GM23338 (cell line): ENCODE results near the gene PALLD. TPM values are rescaled to one million over a fixed set of nuclear protein-coding genes. Genes with fewer than 3 reads are reported as not detected.

ENCODE experiments used
- ATAC-seq: fragments of 200-7000 bp; cut with Tn5 transposase; 3 replicates; pipeline ENCODE4 v1.9.1; 2020
- DNase-seq: peaks from one replicate; pipeline ENCODE4 v3.0.0-alpha.2; 2015; ENCODE audit warnings: low spot score
- H2AFZ ChIP-seq: fragments of 200-600 bp; sonication (generic); 2 replicates; pipeline ENCODE4 v1.8.0; 2016; ENCODE audit warnings: antibody characterized with exemption, mild to moderate bottlenecking, moderate library complexity
- H3F3A ChIP-seq: fragments of 200-600 bp; sonication (generic); replicated peaks from 2 replicates; pipeline ENCODE4 v1.8.0; 2017; ENCODE audit warnings: antibody characterized with exemption, mixed run types, low read depth
- H3K27ac ChIP-seq: fragments of 200-600 bp; sonication (generic); 2 replicates; pipeline ENCODE4 v1.6.1; 2016; ENCODE audit warnings: low read depth
- H3K27me3 ChIP-seq: fragments of 200-600 bp; sonication (generic); 2 replicates; pipeline ENCODE4 v1.8.0; 2016; ENCODE audit warnings: mild to moderate bottlenecking, mixed run types, moderate library complexity; ENCODE audit not compliant: insufficient read depth
- H3K36me3 ChIP-seq: fragments of 200-600 bp; sonication (generic); 2 replicates; pipeline ENCODE4 v1.8.0; 2016; ENCODE audit warnings: mild to moderate bottlenecking; ENCODE audit not compliant: insufficient read depth
- H3K4me1 ChIP-seq: fragments of 200-600 bp; sonication (generic); 2 replicates; pipeline ENCODE4 v1.8.0; 2016; ENCODE audit warnings: mild to moderate bottlenecking, moderate library complexity; ENCODE audit not compliant: insufficient read depth
- H3K4me2 ChIP-seq: fragments of 200-600 bp; sonication (generic); 2 replicates; pipeline ENCODE4 v1.7.1; 2017; ENCODE audit warnings: mixed run types
- H3K4me3 ChIP-seq: fragments of 200-600 bp; sonication (generic); 2 replicates; pipeline ENCODE4 v1.6.1; 2016; ENCODE audit warnings: mixed run types
- H3K79me2 ChIP-seq: fragments of 200-600 bp; sonication (generic); replicated peaks from 2 replicates; pipeline ENCODE4 v1.8.0; 2017; ENCODE audit warnings: mild to moderate bottlenecking; ENCODE audit not compliant: insufficient read depth
- H3K9me2 ChIP-seq: fragments of 200-600 bp; sonication (generic); 2 replicates; pipeline ENCODE4 v1.8.0; 2017; ENCODE audit not compliant: insufficient read depth
- H4K20me1 ChIP-seq: fragments of 200-600 bp; sonication (generic); replicated peaks from 2 replicates; pipeline ENCODE4 v1.8.0; 2017; ENCODE audit warnings: mild to moderate bottlenecking; ENCODE audit not compliant: insufficient read depth
- H3K27ac Mint-ChIP-seq: 2 replicates; pipeline ENCODE4 v1.8.0; 2020; ENCODE audit warnings: inconsistent platforms, mild to moderate bottlenecking, moderate library complexity, mixed read lengths
- H3K27me3 Mint-ChIP-seq: 3 replicates; pipeline ENCODE4 v1.8.0; 2022; ENCODE audit warnings: low read depth, mild to moderate bottlenecking, moderate library complexity, mixed read lengths, inconsistent platforms; ENCODE audit not compliant: insufficient read depth, poor library complexity
- H3K36me3 Mint-ChIP-seq: 3 replicates; pipeline ENCODE4 v1.8.0; 2021; ENCODE audit warnings: low read depth, mild to moderate bottlenecking, inconsistent platforms, moderate library complexity, mixed read lengths
- H3K4me1 Mint-ChIP-seq: 3 replicates; pipeline ENCODE4 v1.8.0; 2020; ENCODE audit warnings: mild to moderate bottlenecking, inconsistent platforms, mixed read lengths
- H3K4me3 Mint-ChIP-seq: 3 replicates; pipeline ENCODE4 v1.8.0; 2021; ENCODE audit warnings: moderate library complexity, mild to moderate bottlenecking, inconsistent platforms, mixed read lengths
- H3K9me3 Mint-ChIP-seq: 3 replicates; pipeline ENCODE4 v1.8.0; 2020; ENCODE audit warnings: moderate library complexity, mild to moderate bottlenecking, inconsistent platforms, mixed read lengths
- CREB1 ChIP-seq: fragments of 250-450 bp; sonication (Bioruptor Pico); IDR thresholded peaks from 2 replicates; pipeline ENCODE4 v1.5.0; 2020; ENCODE audit warnings: low read depth, mild to moderate bottlenecking, moderate library complexity
- EZH2 ChIP-seq: fragments of 200-600 bp; sonication (generic); IDR thresholded peaks from one replicate; pipeline ENCODE4 v1.8.0; 2017; ENCODE audit warnings: antibody characterized with exemption, mild to moderate bottlenecking, low read depth; ENCODE audit not compliant: unreplicated experiment
- EZH2phosphoT487 ChIP-seq: fragments of 200-600 bp; sonication (generic); IDR thresholded peaks from one replicate; pipeline ENCODE4 v1.8.1; 2018; ENCODE audit warnings: antibody characterized with exemption; ENCODE audit not compliant: unreplicated experiment
- JUNB ChIP-seq: IDR thresholded peaks from one replicate; pipeline ENCODE4 v1.6.1; 2016; ENCODE audit warnings: antibody characterized with exemption; ENCODE audit not compliant: unreplicated experiment
- NANOG ChIP-seq: IDR thresholded peaks from 2 replicates; pipeline ENCODE4 v1.6.1; 2016; ENCODE audit warnings: antibody characterized with exemption, borderline replicate concordance
- STAT1 ChIP-seq: IDR thresholded peaks from one replicate; pipeline ENCODE4 v1.6.1; 2016; ENCODE audit warnings: antibody characterized with exemption; ENCODE audit not compliant: unreplicated experiment
- ZNF114 ChIP-seq: fragments of 250-450 bp; sonication (Bioruptor Pico); IDR thresholded peaks from 2 replicates; pipeline ENCODE4 v1.5.0; 2020; ENCODE audit warnings: mild to moderate bottlenecking, moderate library complexity
- ZNF331 ChIP-seq: fragments of 250-450 bp; sonication (Bioruptor Pico); IDR thresholded peaks from 2 replicates; pipeline ENCODE4 v1.5.0; 2020; ENCODE audit warnings: low read depth, mild to moderate bottlenecking, moderate library complexity
- polyA plus RNA-seq: library from polyadenylated mRNA; unstranded; fragments of >200 nt; fragmentation: Nextera tagmentation; extraction: Ambion mirVana; gene quantifications from 2 replicates; pipeline ENCODE4 v1.2.1, GENCODE V29; 2016
- total RNA-seq: library from RNA; depleted of rRNA; stranded (reverse); fragments of >200 nt; shearing (Covaris generic); gene quantifications from 2 replicates; pipeline ENCODE4 v1.2.3, GENCODE V29; 2014
- TF ChIP-seq, protein P1 (sequence below): IDR thresholded peaks from 2 replicates; pipeline ENCODE4 v1.6.1; 2016; ENCODE audit warnings: antibody characterized with exemption
- TF ChIP-seq, protein P2 (sequence below): IDR thresholded peaks from one replicate; pipeline ENCODE4 v1.6.1; 2018; ENCODE audit warnings: antibody characterized with exemption; ENCODE audit not compliant: unreplicated experiment
- TF ChIP-seq, protein P3 (sequence below), 2 experiments: fragments of 200-600 bp in 1 of 2; sonication (generic) in 1 of 2; conservative IDR thresholded peaks; 2 replicates each; pipeline versions ENCODE4 v1.5.1 to v1.6.1; 2016 to 2017; ENCODE audit warnings: antibody characterized with exemption in 2 of 2, low read depth in 2 of 2, mild to moderate bottlenecking in 2 of 2, moderate library complexity in 1 of 2

Gene PALLD
- total and polyA plus RNA-seq, 2 experiments from 2014 or later: 13.1 to 30.2 TPM

DNA sequence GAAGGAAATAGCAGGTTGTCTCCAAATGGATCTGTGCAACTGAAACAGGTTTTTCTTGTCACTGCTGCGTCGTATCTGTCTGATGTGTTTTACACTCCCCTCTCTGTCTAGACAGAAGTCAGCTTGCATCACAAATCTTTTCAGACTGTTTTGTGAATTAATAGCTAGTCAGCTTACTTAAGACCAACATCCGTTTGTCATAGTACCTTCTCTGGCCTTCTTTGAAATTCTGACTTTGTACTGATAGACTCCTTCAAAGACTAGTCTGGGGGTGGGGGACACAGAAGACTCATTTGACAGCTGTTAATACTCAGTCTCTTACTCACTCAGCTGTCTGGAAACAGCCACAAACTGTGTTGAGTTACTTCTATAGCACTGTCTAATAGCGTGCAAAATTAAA is 197.8 kb downstream of the PALLD start:
- DNase-seq (no peak), ATAC-seq (no peak)
- no peaks in the 10 kb centered on the region for H4K20me1 ChIP-seq
- no peak overlapping the region for H3K4me2 ChIP-seq
- Mint-ChIP-seq H3K4me3 (no peak overlapping the region), H3K27me3 (no peaks in the 10 kb centered on the region), H3K9me3 (no peaks in the 10 kb centered on the region), H3K27ac (no peak overlapping the region), H3K36me3 (no peaks in the 10 kb centered on the region), H3K4me1 (peaks cover 20% of the 10 kb centered on the region)
- no peaks in the 10 kb centered on the region for H3F3A ChIP-seq
- no peaks in the 10 kb centered on the region for H3K79me2 ChIP-seq
- no peaks in the 10 kb centered on the region for H3K36me3 ChIP-seq
- H3K27me3 ChIP-seq: no peaks in the 10 kb centered on the region
- H3K27ac ChIP-seq: no peak overlapping the region
- TF ChIP-seq ZNF331: no peak
- TF ChIP-seq NANOG: no peak
- TF ChIP-seq CREB1 (CRISPR knock-in tag): no peak
- no peak for TF ChIP-seq EZH2
- peaks cover 4% of the 10 kb centered on the region; the same call in 1 of the 2 replicates for H3K4me1 ChIP-seq
- H2AFZ ChIP-seq: no peak overlapping the region; the same call in 1 of the 2 replicates
- H3K4me3 ChIP-seq: no peak overlapping the region
- H3K9me2 ChIP-seq: no peaks in the 10 kb centered on the region

DNA sequence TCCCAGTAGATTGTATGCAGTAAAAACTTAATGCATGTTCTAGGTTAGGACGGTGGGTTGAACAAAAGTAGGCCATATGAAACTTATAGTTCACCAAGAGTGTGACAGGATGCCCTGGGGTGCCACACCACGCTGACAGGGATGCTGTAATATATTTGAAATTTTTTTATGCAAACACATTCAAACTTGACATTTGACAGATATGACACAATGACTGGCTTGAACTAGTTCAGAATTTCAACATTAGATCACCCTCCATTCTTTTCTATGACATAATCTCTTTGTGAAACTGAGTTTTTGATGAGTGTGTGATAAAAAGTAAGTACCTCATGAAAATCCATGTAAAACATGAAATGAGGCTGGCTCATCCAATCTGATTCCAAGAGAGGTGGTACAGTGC is 198.4 kb downstream of the PALLD start:
- no peak for ATAC-seq
- Histone ChIP-seq H3K4me3 (no peak overlapping the region), H3K27ac (no peak overlapping the region)
- TF ChIP-seq EZH2 (no peak), ZNF331 (no peak), JUNB (no peak), ZNF114 (CRISPR knock-in tag) (no peak), STAT1 (no peak), EZH2phosphoT487 (no peak), CREB1 (CRISPR knock-in tag) (no peak)
- TF ChIP-seq, protein P1, sequence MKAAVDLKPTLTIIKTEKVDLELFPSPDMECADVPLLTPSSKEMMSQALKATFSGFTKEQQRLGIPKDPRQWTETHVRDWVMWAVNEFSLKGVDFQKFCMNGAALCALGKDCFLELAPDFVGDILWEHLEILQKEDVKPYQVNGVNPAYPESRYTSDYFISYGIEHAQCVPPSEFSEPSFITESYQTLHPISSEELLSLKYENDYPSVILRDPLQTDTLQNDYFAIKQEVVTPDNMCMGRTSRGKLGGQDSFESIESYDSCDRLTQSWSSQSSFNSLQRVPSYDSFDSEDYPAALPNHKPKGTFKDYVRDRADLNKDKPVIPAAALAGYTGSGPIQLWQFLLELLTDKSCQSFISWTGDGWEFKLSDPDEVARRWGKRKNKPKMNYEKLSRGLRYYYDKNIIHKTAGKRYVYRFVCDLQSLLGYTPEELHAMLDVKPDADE: no peak
- TF ChIP-seq, protein P2, sequence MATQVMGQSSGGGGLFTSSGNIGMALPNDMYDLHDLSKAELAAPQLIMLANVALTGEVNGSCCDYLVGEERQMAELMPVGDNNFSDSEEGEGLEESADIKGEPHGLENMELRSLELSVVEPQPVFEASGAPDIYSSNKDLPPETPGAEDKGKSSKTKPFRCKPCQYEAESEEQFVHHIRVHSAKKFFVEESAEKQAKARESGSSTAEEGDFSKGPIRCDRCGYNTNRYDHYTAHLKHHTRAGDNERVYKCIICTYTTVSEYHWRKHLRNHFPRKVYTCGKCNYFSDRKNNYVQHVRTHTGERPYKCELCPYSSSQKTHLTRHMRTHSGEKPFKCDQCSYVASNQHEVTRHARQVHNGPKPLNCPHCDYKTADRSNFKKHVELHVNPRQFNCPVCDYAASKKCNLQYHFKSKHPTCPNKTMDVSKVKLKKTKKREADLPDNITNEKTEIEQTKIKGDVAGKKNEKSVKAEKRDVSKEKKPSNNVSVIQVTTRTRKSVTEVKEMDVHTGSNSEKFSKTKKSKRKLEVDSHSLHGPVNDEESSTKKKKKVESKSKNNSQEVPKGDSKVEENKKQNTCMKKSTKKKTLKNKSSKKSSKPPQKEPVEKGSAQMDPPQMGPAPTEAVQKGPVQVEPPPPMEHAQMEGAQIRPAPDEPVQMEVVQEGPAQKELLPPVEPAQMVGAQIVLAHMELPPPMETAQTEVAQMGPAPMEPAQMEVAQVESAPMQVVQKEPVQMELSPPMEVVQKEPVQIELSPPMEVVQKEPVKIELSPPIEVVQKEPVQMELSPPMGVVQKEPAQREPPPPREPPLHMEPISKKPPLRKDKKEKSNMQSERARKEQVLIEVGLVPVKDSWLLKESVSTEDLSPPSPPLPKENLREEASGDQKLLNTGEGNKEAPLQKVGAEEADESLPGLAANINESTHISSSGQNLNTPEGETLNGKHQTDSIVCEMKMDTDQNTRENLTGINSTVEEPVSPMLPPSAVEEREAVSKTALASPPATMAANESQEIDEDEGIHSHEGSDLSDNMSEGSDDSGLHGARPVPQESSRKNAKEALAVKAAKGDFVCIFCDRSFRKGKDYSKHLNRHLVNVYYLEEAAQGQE: no peak
- TF ChIP-seq, protein P3, sequence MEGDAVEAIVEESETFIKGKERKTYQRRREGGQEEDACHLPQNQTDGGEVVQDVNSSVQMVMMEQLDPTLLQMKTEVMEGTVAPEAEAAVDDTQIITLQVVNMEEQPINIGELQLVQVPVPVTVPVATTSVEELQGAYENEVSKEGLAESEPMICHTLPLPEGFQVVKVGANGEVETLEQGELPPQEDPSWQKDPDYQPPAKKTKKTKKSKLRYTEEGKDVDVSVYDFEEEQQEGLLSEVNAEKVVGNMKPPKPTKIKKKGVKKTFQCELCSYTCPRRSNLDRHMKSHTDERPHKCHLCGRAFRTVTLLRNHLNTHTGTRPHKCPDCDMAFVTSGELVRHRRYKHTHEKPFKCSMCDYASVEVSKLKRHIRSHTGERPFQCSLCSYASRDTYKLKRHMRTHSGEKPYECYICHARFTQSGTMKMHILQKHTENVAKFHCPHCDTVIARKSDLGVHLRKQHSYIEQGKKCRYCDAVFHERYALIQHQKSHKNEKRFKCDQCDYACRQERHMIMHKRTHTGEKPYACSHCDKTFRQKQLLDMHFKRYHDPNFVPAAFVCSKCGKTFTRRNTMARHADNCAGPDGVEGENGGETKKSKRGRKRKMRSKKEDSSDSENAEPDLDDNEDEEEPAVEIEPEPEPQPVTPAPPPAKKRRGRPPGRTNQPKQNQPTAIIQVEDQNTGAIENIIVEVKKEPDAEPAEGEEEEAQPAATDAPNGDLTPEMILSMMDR (conservative IDR thresholded peaks at IDR 0.05; ENCODE audit: low read depth in 2 of 2): no peak

More for the DNA sequence above, 198.4 kb downstream of the PALLD start:
- Histone ChIP-seq H3K36me3 (no peaks in the 10 kb centered on the region), H2AFZ (no peak overlapping the region), H3K4me1 (peaks cover 4% of the 10 kb centered on the region; the same call in 1 of the 2 replicates), H3K79me2 (no peaks in the 10 kb centered on the region), H4K20me1 (no peaks in the 10 kb centered on the region), H3F3A (no peaks in the 10 kb centered on the region), H3K9me2 (no peaks in the 10 kb centered on the region), H3K27me3 (no peaks in the 10 kb centered on the region), H3K4me2 (no peak overlapping the region)
- Mint-ChIP-seq H3K36me3 (no peaks in the 10 kb centered on the region), H3K4me1 (peaks cover 14% of the 10 kb centered on the region), H3K9me3 (no peaks in the 10 kb centered on the region), H3K4me3 (no peak overlapping the region), H3K27ac (no peak overlapping the region), H3K27me3 (no peaks in the 10 kb centered on the region)
- no peak for DNase-seq
